SKM-1 treated with dmso at 0.1 percent for 144 hours (cell line): ENCODE measurements around the gene DLG2.

Experiments
- DNase-seq: peaks from one replicate; lab custom pipeline; 2025; ENCODE audit not compliant: unreplicated experiment; lab: John Stamatoyannopoulos, UW

DLG2 gene

DNA sequence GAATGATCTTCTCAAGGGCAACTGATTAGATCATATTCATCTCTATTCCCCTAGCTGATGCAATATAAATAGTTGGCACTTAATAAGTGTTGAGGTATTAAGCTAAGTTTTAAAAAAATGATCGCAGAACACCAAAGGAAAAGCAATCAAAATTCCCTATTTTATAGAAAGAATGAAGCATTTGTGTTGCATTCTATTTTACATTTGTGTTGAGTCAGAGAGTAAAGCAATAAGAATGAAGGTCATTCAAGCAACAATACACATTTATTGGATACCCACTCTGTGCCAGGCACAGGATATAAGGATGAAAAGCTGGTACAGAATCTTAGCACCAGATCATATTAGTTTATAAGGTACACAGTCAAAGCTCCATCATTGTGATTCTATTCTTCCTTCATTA is 1654.6 kb downstream of the DLG2 start:
- no peak for DNase-seq

- no peak for DNase-seq
Measured at GRCh38 chr11:83971063-83971462, 1656.1 kb downstream of the DLG2 start.

DNA sequence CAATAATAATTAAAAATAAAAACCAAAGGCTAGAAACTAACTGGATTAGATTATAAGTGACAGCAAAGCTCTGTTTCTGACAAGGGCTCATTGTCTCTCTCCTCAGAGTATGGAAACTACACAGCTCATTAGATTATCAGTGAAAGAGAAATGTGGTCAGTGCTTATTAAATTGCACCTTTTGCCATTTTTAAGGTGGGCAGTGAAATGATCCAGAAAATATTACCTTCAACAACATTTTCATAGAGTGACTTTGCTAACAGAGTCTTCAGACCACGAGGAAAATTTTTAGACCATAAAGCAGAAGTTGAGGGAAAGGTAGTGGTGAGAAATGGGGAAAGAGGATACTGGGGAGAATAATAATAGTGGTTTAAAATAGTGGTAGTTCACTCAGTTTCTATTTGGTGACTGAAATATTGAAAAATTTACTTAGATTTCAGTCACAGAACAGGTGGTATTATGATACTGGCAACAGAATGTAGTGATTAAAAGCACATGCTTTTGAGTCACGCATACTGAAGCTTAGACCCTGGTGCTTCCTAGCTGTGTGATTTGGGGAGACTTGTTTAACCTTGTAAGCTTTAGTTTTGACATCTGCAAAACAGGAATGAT is 1657.0 kb downstream of the DLG2 start:
- peak; percentile 41 for DNase-seq

- DNase-seq: no peak
Measured at GRCh38 chr11:83957038-83957900, 1669.9 kb downstream of the DLG2 start.

DNA sequence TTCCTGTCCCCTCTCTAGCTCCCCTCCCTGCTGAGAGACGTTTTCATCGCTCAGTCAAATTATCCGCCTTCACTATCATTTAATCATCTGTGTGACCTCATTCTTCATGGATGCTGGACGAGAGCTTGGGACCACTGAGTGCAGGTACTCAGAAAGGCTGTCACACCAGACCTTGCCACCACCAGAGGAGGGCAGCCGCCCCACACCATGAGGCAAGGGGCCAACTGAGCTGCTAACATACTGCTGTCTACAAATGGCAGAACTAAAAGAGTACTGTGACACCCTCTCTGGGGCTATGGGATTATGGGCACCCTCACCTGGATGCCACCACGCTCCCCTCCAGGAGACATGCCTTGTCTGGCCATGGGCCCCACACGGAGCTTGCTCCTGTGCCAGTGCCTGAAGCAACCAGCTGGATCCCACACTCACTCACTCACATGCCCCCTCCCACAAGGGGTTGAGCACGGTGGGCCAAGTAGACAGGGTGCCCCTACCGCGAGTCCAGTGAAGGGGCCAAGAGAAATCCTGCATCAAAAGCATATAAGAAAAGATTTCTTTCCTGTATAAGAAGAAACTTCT is 1670.9 kb downstream of the DLG2 start:
- no peak for DNase-seq

GRCh38 chr11:83954780-83955179 is 1672.4 kb downstream of the DLG2 start:
- DNase-seq: no peak

GRCh38 chr11:83951521-83951920 is 1675.6 kb downstream of the DLG2 start:
- no peak for DNase-seq

DNA sequence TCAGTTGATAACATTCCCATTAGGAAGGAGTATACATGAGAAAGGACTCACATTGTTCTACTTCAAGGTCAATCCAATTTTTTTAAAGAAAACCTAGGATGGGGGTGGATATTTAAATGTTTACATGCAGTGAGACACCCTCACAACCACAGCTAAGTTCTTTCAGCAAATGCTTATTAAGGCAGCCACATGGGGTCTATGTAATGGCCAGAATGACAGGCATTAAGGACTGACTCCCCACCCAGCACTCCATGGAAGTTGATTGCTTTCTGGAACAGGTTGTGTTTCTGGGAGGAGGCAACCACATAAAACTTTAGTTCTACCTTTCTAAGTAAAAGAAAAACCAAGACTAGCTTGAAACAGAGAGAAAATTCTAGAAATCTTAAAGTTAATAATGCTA is 1678.9 kb downstream of the DLG2 start:
- no peak for DNase-seq

DNA sequence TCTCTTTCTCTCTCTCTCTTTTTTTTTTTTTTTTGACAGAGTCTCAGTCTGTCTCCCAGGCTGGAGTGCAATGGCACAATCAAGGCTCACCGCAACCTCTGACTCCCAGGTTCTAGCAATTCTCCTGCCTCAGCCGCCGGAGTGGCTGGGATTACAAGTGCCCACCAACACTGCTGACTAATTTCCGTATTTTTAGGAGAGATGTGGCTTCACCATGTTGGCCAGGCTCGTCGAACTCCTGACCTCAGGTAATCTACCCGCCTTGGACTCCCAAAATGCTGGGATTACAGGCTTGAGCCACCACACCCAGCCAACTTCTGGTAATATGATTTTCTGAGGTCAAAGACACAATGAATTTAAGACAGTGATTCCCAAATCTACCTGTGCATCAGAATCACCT is 1681.2 kb downstream of the DLG2 start:
- no peak for DNase-seq

GRCh38 chr11:83941050-83941449 is 1686.1 kb downstream of the DLG2 start:
- no peak for DNase-seq

- DNase-seq: no peak
Measured at GRCh38 chr11:83938148-83938547, 1689.0 kb downstream of the DLG2 start.

- no peak for DNase-seq
Measured at GRCh38 chr11:83933008-83933407, 1694.1 kb downstream of the DLG2 start.

DNA sequence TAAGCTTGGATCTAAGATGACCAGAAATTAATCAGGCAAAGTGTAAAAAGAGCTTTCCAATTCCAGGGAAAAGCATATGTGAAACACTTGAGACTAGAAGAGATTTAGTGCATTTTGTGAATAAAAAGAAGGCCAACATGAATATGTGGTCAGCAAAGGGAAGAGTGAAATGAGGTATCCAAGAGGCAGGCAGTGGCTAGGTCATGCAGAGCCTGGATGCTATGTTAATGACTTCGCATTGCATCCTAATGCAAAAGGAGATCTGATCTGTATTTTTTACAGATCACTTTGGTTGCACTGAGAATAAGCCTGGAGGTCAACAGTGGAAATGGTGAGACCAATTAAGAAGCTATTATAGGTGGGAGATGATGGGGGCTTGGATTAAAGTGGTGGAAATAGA is 1699.7 kb downstream of the DLG2 start:
- DNase-seq: no peak

- no peak for DNase-seq
Measured at GRCh38 chr11:83924795-83925542, 1702.2 kb downstream of the DLG2 start.

DNA sequence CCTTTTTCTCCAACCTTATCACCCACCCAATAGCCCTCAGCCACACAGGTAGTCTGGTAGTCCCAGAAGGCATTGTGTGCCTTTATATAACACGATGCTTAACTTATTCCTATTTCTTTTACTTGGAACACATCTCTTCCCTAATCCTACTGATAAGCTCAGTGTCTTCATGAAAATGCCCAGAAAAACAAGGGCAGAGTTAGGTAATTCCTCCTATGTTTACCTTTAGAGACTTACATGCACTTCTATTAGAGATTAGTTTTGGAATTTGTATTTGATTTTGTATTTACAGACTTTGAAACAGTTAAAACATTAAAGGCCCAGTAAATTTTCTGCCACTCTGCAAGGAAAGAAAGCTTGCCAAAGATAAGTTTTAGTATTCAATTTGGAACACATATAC is 1703.2 kb downstream of the DLG2 start:
- DNase-seq: no peak

DNA sequence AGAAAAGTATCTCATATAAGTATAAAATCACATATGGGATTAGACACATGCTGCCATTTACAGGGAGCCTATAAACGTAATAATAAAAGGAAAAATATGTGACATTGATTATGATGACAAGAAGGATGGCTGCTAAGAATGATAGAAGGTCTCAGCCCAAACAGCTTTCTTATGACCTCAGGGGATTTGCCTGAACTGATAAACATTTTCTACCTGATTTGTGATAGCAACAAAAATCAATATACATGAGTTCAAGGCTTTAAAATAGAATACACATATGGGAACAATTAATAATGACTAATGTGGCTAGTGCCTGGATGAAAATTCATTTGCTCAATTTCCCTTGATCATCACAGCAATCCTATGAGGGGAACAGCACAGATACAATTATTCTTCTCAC is 1704.2 kb downstream of the DLG2 start:
- no peak for DNase-seq

GRCh38 chr11:83922318-83922717 is 1704.8 kb downstream of the DLG2 start:
- no peak for DNase-seq

GRCh38 chr11:83921447-83922192 is 1705.5 kb downstream of the DLG2 start:
- DNase-seq: no peak

DNA sequence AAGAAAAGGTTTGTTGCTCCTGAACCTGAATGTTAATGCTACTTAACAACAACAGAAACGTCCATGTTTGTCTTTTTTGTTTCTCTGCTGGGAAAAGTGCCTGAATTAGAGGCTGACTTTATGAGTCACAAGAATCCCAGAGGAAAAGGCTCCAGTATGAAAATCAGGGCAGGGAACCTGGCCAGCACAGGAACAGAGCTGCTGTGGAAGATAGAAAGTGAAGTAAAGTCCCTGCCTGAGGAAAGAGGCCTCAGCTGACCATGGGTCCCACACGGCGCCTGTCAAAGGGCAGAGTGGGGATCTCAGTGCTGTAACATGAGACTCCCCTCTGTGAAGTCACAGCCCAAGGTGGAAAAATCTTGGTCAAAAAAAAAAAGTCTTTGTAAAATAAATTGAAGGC is 1708.7 kb downstream of the DLG2 start:
- DNase-seq: no peak

- no peak for DNase-seq
Measured at GRCh38 chr11:83914995-83915394, 1712.1 kb downstream of the DLG2 start.
